ENCODE data around the gene RAD51B.

RAD51B gene

DNA sequence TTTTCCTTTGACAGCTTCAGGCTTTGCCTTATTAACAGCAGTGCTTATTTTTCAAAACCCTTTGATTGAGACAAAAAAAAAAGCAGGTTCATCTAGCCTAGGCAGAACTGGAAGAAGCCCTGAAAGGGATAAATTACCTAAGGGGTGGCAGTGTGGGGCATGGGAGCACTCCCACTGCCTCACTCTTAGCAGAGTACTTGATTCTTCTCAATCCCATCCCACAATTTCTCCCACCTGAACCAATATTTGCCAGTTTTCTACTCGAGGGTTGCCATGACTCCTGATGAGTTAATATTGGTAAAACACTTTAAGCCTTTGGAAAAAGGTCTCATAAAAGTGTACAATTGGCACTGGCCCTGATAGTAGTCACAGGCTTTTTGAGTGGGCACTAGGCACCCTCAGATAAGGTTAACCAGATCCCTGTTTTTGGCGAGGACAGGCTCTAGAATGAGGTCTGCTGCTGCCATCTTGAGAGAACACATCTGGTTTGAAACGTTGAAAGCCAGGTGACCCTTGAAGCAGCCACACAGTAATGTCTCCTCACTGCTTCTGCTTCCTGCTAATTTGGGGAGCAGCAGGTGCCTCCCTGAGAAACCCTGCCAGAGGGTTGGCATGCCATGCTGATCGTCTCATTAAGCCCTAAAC, 320.0 kb downstream of the RAD51B start:
- ATAC-seq (ENCODE audit: low read depth) (no peak; the same call in 2 of the 3 replicates), DNase-seq (ENCODE audit: low spot score) (no peak)
- TF ChIP-seq, protein P1, sequence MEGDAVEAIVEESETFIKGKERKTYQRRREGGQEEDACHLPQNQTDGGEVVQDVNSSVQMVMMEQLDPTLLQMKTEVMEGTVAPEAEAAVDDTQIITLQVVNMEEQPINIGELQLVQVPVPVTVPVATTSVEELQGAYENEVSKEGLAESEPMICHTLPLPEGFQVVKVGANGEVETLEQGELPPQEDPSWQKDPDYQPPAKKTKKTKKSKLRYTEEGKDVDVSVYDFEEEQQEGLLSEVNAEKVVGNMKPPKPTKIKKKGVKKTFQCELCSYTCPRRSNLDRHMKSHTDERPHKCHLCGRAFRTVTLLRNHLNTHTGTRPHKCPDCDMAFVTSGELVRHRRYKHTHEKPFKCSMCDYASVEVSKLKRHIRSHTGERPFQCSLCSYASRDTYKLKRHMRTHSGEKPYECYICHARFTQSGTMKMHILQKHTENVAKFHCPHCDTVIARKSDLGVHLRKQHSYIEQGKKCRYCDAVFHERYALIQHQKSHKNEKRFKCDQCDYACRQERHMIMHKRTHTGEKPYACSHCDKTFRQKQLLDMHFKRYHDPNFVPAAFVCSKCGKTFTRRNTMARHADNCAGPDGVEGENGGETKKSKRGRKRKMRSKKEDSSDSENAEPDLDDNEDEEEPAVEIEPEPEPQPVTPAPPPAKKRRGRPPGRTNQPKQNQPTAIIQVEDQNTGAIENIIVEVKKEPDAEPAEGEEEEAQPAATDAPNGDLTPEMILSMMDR (IDR thresholded peaks at IDR 0.05; ENCODE audit: poor library complexity, severe bottlenecking), result peak; percentile 12
- H3K27ac ChIP-seq (ENCODE audit: poor library complexity, severe bottlenecking), result peak overlapping the region; percentile 99
- peaks cover 81% of the 10 kb centered on the region for H3K4me1 ChIP-seq (ENCODE audit: insufficient read depth, poor library complexity, severe bottlenecking)
- H3K9me3 ChIP-seq (ENCODE audit: severe bottlenecking), result no peaks in the 10 kb centered on the region
- no peaks in the 10 kb centered on the region for H3K36me3 ChIP-seq (ENCODE audit: low read depth)
- no peak overlapping the region for H3K4me3 ChIP-seq (ENCODE audit: severe bottlenecking)
- H3K27me3 ChIP-seq (ENCODE audit: insufficient read depth, poor library complexity, severe bottlenecking), result no peaks in the 10 kb centered on the region

DNA sequence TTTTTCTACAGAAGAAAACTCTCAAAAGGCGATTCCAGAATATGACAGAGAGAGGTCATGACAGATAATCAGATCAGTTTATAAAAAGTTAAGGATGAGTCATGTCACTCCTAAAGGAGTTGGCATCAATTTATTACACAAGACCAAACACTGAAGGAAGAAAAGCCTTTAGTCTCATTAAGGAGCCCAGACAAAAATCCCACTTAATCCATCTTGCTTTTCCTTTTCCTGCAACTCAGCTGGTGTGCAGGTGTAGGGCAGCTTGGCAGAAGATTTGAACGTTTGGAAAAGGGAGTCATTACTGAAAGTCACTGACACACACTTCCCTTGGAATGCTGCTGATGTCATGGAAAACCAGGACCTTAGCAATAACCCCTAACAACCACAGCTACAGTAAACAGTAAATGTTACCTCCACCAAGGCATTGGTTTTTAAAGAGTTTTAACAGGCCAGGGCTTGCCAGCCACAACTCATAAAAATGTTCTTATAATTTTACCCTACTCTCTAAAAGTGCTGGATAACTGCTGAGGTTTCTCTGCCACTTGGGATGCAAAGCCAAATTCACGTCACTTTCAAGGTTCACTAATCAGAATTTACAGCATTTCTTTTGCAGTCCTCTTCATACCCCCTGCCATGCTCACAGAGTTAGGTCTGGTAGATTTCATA, 320.6 kb downstream of the RAD51B start:
- no peaks in the 10 kb centered on the region for H3K27me3 ChIP-seq (ENCODE audit: insufficient read depth, poor library complexity, severe bottlenecking)
- H3K4me1 ChIP-seq (ENCODE audit: insufficient read depth, poor library complexity, severe bottlenecking), result peaks cover 81% of the 10 kb centered on the region
- ATAC-seq (ENCODE audit: low read depth) (peak; percentile 74), DNase-seq (ENCODE audit: low spot score) (peak; percentile 86)
- H3K36me3 ChIP-seq (ENCODE audit: low read depth), result no peaks in the 10 kb centered on the region
- peak overlapping the region; percentile 99 for H3K27ac ChIP-seq (ENCODE audit: poor library complexity, severe bottlenecking)
- H3K4me3 ChIP-seq (ENCODE audit: severe bottlenecking), result no peak overlapping the region
- TF ChIP-seq, protein P1 (IDR thresholded peaks at IDR 0.05; ENCODE audit: poor library complexity, severe bottlenecking), result no peak
- no peaks in the 10 kb centered on the region for H3K9me3 ChIP-seq (ENCODE audit: severe bottlenecking)

DNA sequence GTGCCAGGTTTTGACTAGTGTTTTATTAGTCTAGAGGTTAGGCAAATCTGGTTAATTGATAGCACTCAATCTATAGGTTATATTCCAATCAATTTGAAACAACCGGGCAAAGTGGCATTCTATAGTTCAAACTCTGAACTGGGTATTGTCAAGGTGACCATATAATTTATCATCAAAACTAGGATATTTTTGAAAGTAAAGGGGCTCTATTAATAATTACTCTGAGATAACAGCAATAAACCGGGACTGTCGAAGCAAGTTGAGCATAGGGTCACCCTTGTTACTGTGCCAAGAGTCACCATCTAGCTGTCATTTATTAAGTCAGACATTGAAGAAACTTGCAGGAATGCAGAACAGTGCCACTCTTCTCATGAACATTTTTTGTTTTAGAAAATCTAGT, 321.2 kb downstream of the RAD51B start:
- no peak for DNase-seq (ENCODE audit: low spot score)
- Histone ChIP-seq H3K27ac (ENCODE audit: poor library complexity, severe bottlenecking) (peak overlapping the region; percentile 99), H3K4me1 (ENCODE audit: insufficient read depth, poor library complexity, severe bottlenecking) (peaks cover 81% of the 10 kb centered on the region), H3K27me3 (ENCODE audit: insufficient read depth, poor library complexity, severe bottlenecking) (no peaks in the 10 kb centered on the region), H3K9me3 (ENCODE audit: severe bottlenecking) (no peaks in the 10 kb centered on the region), H3K4me3 (ENCODE audit: severe bottlenecking) (no peak overlapping the region), H3K36me3 (ENCODE audit: low read depth) (no peaks in the 10 kb centered on the region)
- TF ChIP-seq, protein P1 (IDR thresholded peaks at IDR 0.05; ENCODE audit: poor library complexity, severe bottlenecking), result no peak
- ATAC-seq (ENCODE audit: low read depth), result no peak

DNA sequence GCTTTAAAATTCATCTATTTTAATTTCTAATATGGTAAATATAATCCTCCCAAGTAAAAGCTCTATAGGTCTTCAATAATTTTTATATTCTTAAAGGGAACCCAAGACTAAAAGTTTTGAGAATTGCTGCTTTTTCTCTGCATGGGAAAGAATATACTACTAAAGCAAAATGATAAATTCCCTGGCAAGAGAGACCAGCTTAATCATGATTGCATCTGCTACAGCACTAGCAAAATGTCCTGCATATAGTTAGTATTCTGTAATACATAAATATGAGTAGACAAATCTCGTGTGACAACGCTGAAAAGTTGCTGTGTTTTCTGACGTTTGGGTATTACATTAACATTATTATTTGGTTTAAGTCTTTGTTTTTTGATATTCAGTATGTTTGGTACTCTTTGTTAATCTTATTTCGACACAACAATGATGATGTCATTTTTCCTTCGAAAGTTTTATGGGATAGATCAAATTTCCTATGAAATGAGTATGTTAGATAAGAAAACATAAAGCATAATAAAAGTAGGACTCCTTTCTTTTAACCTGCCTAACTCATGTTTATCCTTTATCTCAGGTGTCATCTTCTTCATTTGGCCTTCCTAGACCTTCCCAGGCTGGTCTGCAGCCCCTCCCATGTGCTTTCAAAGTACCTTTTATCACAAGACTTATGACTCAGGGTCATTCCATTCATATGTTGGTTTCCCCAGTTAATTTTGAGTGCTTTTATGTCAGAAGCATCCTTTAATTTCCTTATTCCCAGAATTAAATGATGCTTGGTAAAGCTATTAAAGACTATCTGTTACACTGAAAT, 321.9 kb downstream of the RAD51B start:
- Histone ChIP-seq H3K27me3 (ENCODE audit: insufficient read depth, poor library complexity, severe bottlenecking) (no peaks in the 10 kb centered on the region), H3K4me1 (ENCODE audit: insufficient read depth, poor library complexity, severe bottlenecking) (peaks cover 85% of the 10 kb centered on the region), H3K4me3 (ENCODE audit: severe bottlenecking) (no peak overlapping the region), H3K9me3 (ENCODE audit: severe bottlenecking) (no peaks in the 10 kb centered on the region), H3K27ac (ENCODE audit: poor library complexity, severe bottlenecking) (peak overlapping the region; percentile 99), H3K36me3 (ENCODE audit: low read depth) (no peaks in the 10 kb centered on the region)
- TF ChIP-seq, protein P1 (IDR thresholded peaks at IDR 0.05; ENCODE audit: poor library complexity, severe bottlenecking), result no peak
- DNase-seq (ENCODE audit: low spot score) (no peak), ATAC-seq (ENCODE audit: low read depth) (0 out of 3 replicates have a peak, but pooled peaks have one; percentile 2)

Data from RWPE2 (cell line).